LNCAP (cell line): ENCODE measurements around the gene EEF1AKMT1.

ENCODE experiments used
- TF ChIP-seq, protein P1 (sequence below): fragments of 450-650 bp; IDR thresholded peaks from 2 replicates; pipeline ENCODE4 v1.5.1; 2017; ENCODE audit warnings: mild to moderate bottlenecking

Gene EEF1AKMT1

DNA sequence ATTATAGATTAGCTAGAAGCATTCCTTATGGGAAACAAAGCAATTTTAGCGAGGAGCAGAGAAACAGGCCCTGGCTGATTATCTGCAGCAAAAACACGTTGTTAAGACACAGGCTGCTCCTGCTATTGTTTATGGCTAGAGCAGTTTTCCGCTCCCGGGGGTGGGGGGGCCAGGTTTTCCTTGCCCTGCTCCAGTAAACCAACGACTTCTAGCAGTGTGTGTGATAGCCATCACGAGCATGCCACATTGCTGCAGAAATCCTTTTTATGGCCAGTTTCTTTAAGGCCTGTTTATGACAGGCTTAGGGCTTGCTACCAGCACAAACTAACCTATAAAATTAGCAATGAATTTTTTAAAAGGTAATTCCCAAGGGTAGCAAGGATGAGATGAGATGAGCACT is 88.7 kb downstream of the EEF1AKMT1 start:
- TF ChIP-seq, protein P1, sequence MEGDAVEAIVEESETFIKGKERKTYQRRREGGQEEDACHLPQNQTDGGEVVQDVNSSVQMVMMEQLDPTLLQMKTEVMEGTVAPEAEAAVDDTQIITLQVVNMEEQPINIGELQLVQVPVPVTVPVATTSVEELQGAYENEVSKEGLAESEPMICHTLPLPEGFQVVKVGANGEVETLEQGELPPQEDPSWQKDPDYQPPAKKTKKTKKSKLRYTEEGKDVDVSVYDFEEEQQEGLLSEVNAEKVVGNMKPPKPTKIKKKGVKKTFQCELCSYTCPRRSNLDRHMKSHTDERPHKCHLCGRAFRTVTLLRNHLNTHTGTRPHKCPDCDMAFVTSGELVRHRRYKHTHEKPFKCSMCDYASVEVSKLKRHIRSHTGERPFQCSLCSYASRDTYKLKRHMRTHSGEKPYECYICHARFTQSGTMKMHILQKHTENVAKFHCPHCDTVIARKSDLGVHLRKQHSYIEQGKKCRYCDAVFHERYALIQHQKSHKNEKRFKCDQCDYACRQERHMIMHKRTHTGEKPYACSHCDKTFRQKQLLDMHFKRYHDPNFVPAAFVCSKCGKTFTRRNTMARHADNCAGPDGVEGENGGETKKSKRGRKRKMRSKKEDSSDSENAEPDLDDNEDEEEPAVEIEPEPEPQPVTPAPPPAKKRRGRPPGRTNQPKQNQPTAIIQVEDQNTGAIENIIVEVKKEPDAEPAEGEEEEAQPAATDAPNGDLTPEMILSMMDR: no peak

DNA sequence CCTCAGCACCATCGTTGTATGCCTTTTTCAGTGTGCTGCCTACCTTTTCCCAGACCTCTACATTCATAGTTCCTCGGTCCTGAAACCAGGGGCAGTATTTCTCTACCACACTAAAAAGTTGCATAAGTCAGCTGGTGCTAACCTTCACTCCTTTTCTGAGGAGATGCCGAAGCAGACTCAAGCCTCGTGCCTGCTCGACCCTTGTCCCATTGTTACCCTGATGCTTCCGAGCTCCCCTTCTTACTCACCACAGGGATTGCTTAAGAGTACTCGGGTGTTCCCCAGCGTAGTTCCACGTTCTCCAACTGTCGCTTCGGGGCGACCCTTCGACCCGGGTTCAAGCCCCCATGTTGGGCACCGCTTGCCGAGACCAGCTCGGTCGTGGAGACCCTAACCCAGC is 89.2 kb downstream of the EEF1AKMT1 start:
- TF ChIP-seq, protein P1: no peak

DNA sequence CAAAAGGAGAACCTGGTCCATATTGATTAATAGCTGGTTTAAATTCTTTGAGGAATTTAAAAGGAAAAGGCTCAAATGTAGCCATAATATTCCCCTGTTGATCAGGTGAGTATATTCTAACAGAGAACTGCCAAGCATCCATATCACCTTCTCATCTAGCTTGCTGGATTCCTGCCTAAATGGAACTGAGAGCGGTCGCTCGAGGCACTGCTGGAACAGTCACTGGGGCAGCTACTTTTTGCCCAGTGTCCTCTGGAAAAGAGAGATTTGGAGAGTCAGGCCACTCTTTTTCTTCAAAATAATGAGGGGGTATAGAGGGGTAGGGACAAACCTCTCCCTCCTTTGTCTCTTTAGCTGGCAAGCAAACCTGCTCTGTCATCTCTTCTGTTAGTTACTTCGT is 89.7 kb downstream of the EEF1AKMT1 start:
- TF ChIP-seq, protein P1: no peak

DNA sequence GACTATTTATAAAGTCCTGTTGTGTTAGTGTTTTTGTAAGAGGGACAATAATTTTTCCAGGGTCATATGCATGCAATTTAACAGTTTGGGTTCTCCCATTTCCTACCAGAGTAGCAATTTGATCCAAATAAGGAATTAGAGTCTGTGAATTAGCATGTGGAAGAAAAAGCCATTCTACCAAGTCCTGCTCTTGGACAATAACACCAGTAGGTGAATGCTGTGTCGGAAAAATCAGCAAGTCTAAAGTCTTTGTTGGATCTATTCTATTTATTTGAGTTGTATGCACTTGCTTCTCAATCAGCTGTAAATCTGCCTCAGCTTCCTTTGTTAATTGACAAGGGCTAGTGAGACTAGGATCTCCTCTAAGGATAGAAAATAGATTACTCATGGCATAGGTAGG is 91.7 kb downstream of the EEF1AKMT1 start:
- TF ChIP-seq, protein P1: no peak

DNA sequence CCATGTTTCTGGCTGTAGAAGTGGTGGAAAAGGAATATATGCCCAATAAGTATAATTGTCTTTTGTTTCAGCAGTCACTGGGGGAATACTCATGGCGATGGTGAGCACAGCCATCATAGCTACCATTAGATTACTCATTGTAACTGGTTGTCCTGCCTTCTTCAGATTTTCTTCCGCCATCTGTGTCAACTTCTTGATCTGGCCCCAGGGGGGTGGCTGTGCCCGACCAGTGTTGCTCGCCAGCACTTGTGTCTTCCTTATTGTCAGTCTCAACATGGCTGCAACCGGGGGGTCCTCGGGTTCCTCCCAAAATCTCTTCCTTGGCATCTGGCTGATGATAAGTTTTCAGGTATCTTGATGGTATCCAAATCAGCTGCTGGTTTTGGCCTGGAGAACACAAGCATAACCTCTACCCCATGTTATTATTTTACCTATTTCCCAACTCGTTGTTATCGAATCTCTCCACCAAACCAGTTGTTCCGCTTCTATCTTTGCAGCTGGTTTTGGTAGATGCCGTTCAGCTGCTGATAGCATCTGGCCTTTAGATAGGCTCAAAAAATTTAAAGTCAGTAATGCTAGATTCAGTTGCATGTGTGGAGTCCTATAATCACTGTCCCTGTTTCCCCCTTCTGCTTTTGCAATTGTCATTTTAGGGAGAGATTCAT is 93.2 kb downstream of the EEF1AKMT1 start:
- TF ChIP-seq, protein P1: no peak

DNA sequence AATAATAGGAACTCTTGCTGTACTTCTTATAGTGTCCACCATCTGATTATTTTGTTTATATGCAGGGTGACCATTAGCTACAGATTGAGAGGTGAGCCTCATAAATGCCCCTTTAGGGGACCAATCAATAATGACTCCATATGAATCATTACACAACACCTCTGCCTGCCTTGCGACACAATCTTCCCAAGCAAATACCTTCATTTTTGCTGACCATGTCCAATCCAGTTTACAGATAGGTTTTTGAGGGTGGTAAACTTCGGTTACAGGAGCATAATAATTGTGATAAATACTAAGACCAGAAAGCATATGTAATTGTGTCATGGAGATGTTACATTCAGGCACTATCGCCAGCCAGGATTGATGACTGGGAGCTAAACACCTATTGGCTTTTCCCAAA is 93.9 kb downstream of the EEF1AKMT1 start:
- TF ChIP-seq, protein P1: no peak
